H9 (cell line): ENCODE measurements around the gene MAGI3. TPM values are rescaled to one million over a fixed set of nuclear protein-coding genes. Genes with fewer than 3 reads are reported as not detected.
"Not testable (repeated sequence)": the region's sequence is repeated elsewhere in the genome, so short reads cannot be mapped to it uniquely, and the experiment has no call there.

Source experiments
- DNase-seq: peaks from one replicate; pipeline ENCODE4 v3.0.0-alpha.2; 2017
- H2AFZ ChIP-seq: one replicate; pipeline ENCODE4 v1.6.1; 2013; ENCODE audit warnings: mild to moderate bottlenecking, low read length, control low read depth, moderate library complexity
- H2AK5ac ChIP-seq: 2 replicates; pipeline ENCODE4 v1.6.1; 2013; ENCODE audit warnings: low read length, control low read depth, mixed read lengths; ENCODE audit not compliant: insufficient read length
- H2BK120ac ChIP-seq: one replicate; pipeline ENCODE4 v1.6.1; 2013; ENCODE audit warnings: low read depth, mild to moderate bottlenecking, low read length, control low read depth, inconsistent platforms; ENCODE audit not compliant: poor library complexity, severe bottlenecking
- H2BK12ac ChIP-seq: 2 replicates; pipeline ENCODE4 v1.6.1; 2013; ENCODE audit warnings: low read length, control low read depth, mixed read lengths, low read depth; ENCODE audit not compliant: insufficient read length
- H2BK15ac ChIP-seq: 2 replicates; pipeline ENCODE4 v1.6.1; 2013; ENCODE audit warnings: low read depth, low read length, control low read depth
- H2BK20ac ChIP-seq: one replicate; pipeline ENCODE4 v1.6.1; 2013; ENCODE audit warnings: low read depth, mild to moderate bottlenecking, low read length, control low read depth, inconsistent platforms; ENCODE audit not compliant: poor library complexity, severe bottlenecking
- H2BK5ac ChIP-seq: 2 replicates; pipeline ENCODE4 v1.6.1; 2013; ENCODE audit warnings: low read length, control low read depth, mixed read lengths; ENCODE audit not compliant: insufficient read length
- H3K14ac ChIP-seq: 2 replicates; pipeline ENCODE4 v1.6.1; 2013; ENCODE audit warnings: low read length, control low read depth; ENCODE audit not compliant: insufficient read depth
- H3K18ac ChIP-seq: 2 replicates; pipeline ENCODE4 v1.6.1; 2013; ENCODE audit warnings: low read depth, mild to moderate bottlenecking, mixed read lengths, low read length, control low read depth; ENCODE audit not compliant: insufficient read length
- H3K23ac ChIP-seq: 2 replicates; pipeline ENCODE4 v1.6.1; 2013; ENCODE audit warnings: low read length, control low read depth, mixed read lengths, low read depth; ENCODE audit not compliant: insufficient read length
- H3K23me2 ChIP-seq: 2 replicates; pipeline ENCODE4 v1.6.1; 2013; ENCODE audit warnings: low read depth, mild to moderate bottlenecking, mixed read lengths, low read length, control low read depth; ENCODE audit not compliant: insufficient read length, poor library complexity, severe bottlenecking
- H3K27ac ChIP-seq: 2 replicates; pipeline ENCODE4 v1.5.1; 2013; ENCODE audit warnings: low read length, control low read depth, mixed read lengths, low read depth; ENCODE audit not compliant: insufficient read length
- H3K27me3 ChIP-seq: 2 replicates; pipeline ENCODE4 v1.6.1; 2013; ENCODE audit warnings: low read length, control low read depth, inconsistent platforms; ENCODE audit not compliant: insufficient read depth
- H3K4ac ChIP-seq: 2 replicates; pipeline ENCODE4 v1.6.1; 2013; ENCODE audit warnings: low read depth, mild to moderate bottlenecking, control low read depth, inconsistent platforms, low read length, moderate library complexity
- H3K4me1 ChIP-seq: 2 replicates; pipeline ENCODE4 v1.6.1; 2013; ENCODE audit warnings: low read length, control low read depth, inconsistent platforms; ENCODE audit not compliant: insufficient read depth
- H3K4me2 ChIP-seq: 2 replicates; pipeline ENCODE4 v1.6.1; 2013; ENCODE audit warnings: low read length, control low read depth, mixed read lengths; ENCODE audit not compliant: insufficient read length, insufficient read depth
- H3K56ac ChIP-seq: 2 replicates; pipeline ENCODE4 v1.6.1; 2013; ENCODE audit warnings: low read depth, mild to moderate bottlenecking, mixed read lengths, low read length, control low read depth; ENCODE audit not compliant: insufficient read length
- H3K79me1 ChIP-seq: 2 replicates; pipeline ENCODE4 v1.6.1; 2013; ENCODE audit warnings: low read depth, mild to moderate bottlenecking, moderate library complexity, low read length, control low read depth, inconsistent platforms; ENCODE audit not compliant: insufficient read depth, poor library complexity, severe bottlenecking
- H3K79me2 ChIP-seq: 2 replicates; pipeline ENCODE4 v1.6.1; 2013; ENCODE audit warnings: low read length, control low read depth, inconsistent platforms; ENCODE audit not compliant: insufficient read depth
- H3K9ac ChIP-seq: 2 replicates; pipeline ENCODE4 v1.6.1; 2013; ENCODE audit warnings: low read length, control low read depth, mixed read lengths; ENCODE audit not compliant: insufficient read length; ENCODE audit errors: extremely low read depth
- H3K9me3 ChIP-seq: one replicate; pipeline ENCODE4 v1.6.1; 2013; ENCODE audit warnings: low read depth, low read length, inconsistent platforms; ENCODE audit not compliant: control insufficient read depth
- H3T11ph ChIP-seq: one replicate; pipeline ENCODE4 v1.6.1; 2013; ENCODE audit warnings: mild to moderate bottlenecking, low read length, control low read depth, inconsistent platforms
- H4K20me1 ChIP-seq: one replicate; pipeline ENCODE4 v1.6.1; 2013; ENCODE audit not compliant: control insufficient read depth, insufficient read length, insufficient read depth
- H4K5ac ChIP-seq: 2 replicates; pipeline ENCODE4 v1.6.1; 2013; ENCODE audit warnings: low read depth, mild to moderate bottlenecking, mixed read lengths, low read length, control low read depth; ENCODE audit not compliant: insufficient read length
- H4K8ac ChIP-seq: replicated peaks from 2 replicates; pipeline ENCODE4 v1.6.1; 2013; ENCODE audit warnings: low read length, control low read depth, mixed read lengths, low read depth; ENCODE audit not compliant: insufficient read length
- H4K91ac ChIP-seq: 2 replicates; pipeline ENCODE4 v1.6.1; 2013; ENCODE audit warnings: low read depth, mild to moderate bottlenecking, moderate library complexity, mixed read lengths, low read length, control low read depth; ENCODE audit not compliant: insufficient read length
- H3K27ac Mint-ChIP-seq, 3 experiments: 2 replicates in 2 of 3; 3 replicates in 1 of 3; pipeline ENCODE4 v1.8.0; 2020 to 2021; ENCODE audit warnings: mixed read lengths in 3 of 3, mild to moderate bottlenecking in 1 of 3, moderate library complexity in 1 of 3
- H3K27me3 Mint-ChIP-seq: 2 replicates; pipeline ENCODE4 v1.8.0; 2021; ENCODE audit warnings: low read depth, mild to moderate bottlenecking, moderate library complexity, mixed read lengths
- H3K36me3 Mint-ChIP-seq, 3 experiments: 2 replicates in 2 of 3; 3 replicates in 1 of 3; pipeline ENCODE4 v1.8.0; 2020 to 2021; ENCODE audit warnings: low read depth in 3 of 3, mixed read lengths in 3 of 3; ENCODE audit not compliant: insufficient read depth in 1 of 3
- H3K4me1 Mint-ChIP-seq, 2 experiments: 2 replicates each; pipeline ENCODE4 v1.8.0; 2020; ENCODE audit warnings: mixed read lengths in 2 of 2
- H3K4me3 Mint-ChIP-seq, 2 experiments: 2 replicates in 1 of 2; 3 replicates in 1 of 2; pipeline ENCODE4 v1.8.0; 2020 to 2021; ENCODE audit warnings: mild to moderate bottlenecking in 2 of 2, mixed read lengths in 2 of 2, moderate library complexity in 1 of 2
- H3K9me3 Mint-ChIP-seq, 2 experiments: 2 replicates in 1 of 2; 3 replicates in 1 of 2; pipeline ENCODE4 v1.8.0; 2020; ENCODE audit warnings: mild to moderate bottlenecking in 2 of 2, mixed read lengths in 2 of 2, moderate library complexity in 1 of 2
- WGBS: extraction: QIAGEN DNeasy Blood & Tissue Kit; methylation state at CpG from one replicate; pipeline ENCODE4 v1.1.7; 2013; ENCODE audit warnings: missing lambda C conversion rate, low lambda C conversion rate, mixed read lengths; ENCODE audit not compliant: insufficient read length; ENCODE audit errors: extremely low coverage; 5-methylcytosine and 5-hydroxymethylcytosine counted together
- total RNA-seq: library from RNA; stranded (reverse); gene quantifications from 2 replicates; pipeline ENCODE4 v1.2.1, GENCODE V29; 2021
- TF ChIP-seq, protein P1 (sequence below): fragments of 200-600 bp; sonication (generic); conservative IDR thresholded peaks from 3 replicates; pipeline ENCODE4 v1.8.0; 2021; ENCODE audit warnings: antibody characterized with exemption, mild to moderate bottlenecking

MAGI3 gene
- total RNA-seq, 1 experiment from 2014 or later = 8.2 TPM

DNA sequence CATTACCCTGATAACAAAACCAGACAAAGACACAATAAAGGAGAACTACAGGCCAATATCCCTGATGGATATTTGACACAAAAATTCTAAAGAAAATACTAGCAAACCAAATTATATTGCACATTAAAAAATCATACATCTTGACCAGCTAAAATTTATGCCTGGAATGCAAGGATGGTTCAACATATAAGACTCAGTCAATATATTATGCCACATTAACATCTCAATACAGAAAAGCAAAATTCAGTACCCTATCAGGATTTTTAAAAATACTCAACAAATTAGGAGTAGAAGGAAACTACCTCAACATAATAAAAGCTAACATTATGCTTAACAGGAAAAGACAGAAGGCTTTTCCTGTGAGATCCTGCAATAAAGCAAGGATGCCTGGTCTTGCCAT lies 177.1 kb downstream of the MAGI3 start:
- Histone ChIP-seq H2BK120ac (no peak overlapping the region), H4K91ac (no peak overlapping the region), H3K23me2 (no peaks in the 10 kb centered on the region), H4K20me1 (no peaks in the 10 kb centered on the region), H2BK20ac (no peak overlapping the region), H3K4me2 (no peak overlapping the region), H2AFZ (no peak overlapping the region), H3K56ac (no peak overlapping the region), H2BK15ac (no peak overlapping the region), H3K18ac (no peak overlapping the region), H3K23ac (no peak overlapping the region), H4K8ac (no peak overlapping the region), H3K4me1 (no peaks in the 10 kb centered on the region), H2BK12ac (no peak overlapping the region), H2BK5ac (no peak overlapping the region), H3K4ac (no peak overlapping the region), H3K27ac (no peak overlapping the region), H3K79me1 (no peaks in the 10 kb centered on the region), H3T11ph (no peak overlapping the region), H3K14ac (no peak overlapping the region), H3K79me2 (no peaks in the 10 kb centered on the region), H3K9me3 (no peaks in the 10 kb centered on the region), H3K27me3 (no peaks in the 10 kb centered on the region), H4K5ac (no peak overlapping the region), H3K9ac (no peak overlapping the region), H2AK5ac (no peak overlapping the region)
- Mint-ChIP-seq H3K36me3 (peaks cover 13 to 16% (median 16%) of the 10 kb centered on the region in 3 experiments), H3K9me3 (peaks cover 18 to 22% of the 10 kb centered on the region in 2 experiments), H3K27me3 (no peaks in the 10 kb centered on the region), H3K27ac (no peak overlapping the region), H3K4me3 (no peak overlapping the region), H3K4me1 (no peaks in the 10 kb centered on the region; a peak in 1 of 4 replicates)
- DNase-seq = no peak
- TF ChIP-seq, protein P1, sequence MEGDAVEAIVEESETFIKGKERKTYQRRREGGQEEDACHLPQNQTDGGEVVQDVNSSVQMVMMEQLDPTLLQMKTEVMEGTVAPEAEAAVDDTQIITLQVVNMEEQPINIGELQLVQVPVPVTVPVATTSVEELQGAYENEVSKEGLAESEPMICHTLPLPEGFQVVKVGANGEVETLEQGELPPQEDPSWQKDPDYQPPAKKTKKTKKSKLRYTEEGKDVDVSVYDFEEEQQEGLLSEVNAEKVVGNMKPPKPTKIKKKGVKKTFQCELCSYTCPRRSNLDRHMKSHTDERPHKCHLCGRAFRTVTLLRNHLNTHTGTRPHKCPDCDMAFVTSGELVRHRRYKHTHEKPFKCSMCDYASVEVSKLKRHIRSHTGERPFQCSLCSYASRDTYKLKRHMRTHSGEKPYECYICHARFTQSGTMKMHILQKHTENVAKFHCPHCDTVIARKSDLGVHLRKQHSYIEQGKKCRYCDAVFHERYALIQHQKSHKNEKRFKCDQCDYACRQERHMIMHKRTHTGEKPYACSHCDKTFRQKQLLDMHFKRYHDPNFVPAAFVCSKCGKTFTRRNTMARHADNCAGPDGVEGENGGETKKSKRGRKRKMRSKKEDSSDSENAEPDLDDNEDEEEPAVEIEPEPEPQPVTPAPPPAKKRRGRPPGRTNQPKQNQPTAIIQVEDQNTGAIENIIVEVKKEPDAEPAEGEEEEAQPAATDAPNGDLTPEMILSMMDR = no peak

DNA sequence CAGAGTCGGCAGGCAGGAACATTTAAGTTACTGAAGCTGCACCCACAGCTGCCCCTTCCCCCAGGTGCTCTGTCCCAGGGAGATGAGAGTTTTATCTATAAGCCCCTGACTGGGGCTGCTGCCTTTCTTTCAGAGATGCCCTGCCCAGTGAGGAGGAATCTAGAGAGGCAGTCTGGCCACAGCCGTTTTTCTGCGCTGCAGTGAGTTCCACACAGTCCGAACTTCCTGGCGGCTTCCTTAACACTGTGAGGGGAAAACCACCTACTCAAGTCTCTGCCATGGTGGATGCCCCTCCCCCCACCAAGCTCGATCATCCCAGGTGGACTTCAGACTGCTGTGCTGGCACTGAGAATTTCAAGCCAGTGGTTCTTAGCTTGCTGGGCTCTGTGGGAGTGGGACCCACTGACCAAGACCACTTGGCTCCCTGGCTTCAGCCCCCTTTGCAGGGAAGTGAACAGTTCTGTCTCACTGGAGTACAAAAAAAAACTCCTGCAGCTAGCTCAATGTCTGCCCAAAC lies 185.5 kb downstream of the MAGI3 start:
- not testable (repeated sequence) for H3T11ph ChIP-seq, H3K27ac Mint-ChIP-seq, H3K4me3 Mint-ChIP-seq, H3K9me3 Mint-ChIP-seq, H4K5ac ChIP-seq, H3K18ac ChIP-seq, H3K4me2 ChIP-seq, H3K79me1 ChIP-seq, H2AK5ac ChIP-seq, H3K56ac ChIP-seq, H3K23me2 ChIP-seq, H3K27ac ChIP-seq, H4K91ac ChIP-seq, H2BK20ac ChIP-seq, H3K4me1 ChIP-seq, H3K9ac ChIP-seq, H3K27me3 Mint-ChIP-seq, H3K14ac ChIP-seq, H3K4ac ChIP-seq, H3K23ac ChIP-seq, H3K27me3 ChIP-seq, H2BK15ac ChIP-seq, DNase-seq, H3K79me2 ChIP-seq, H2BK5ac ChIP-seq, H4K8ac ChIP-seq, H2AFZ ChIP-seq, H4K20me1 ChIP-seq, H3K9me3 ChIP-seq, H3K36me3 Mint-ChIP-seq, H2BK120ac ChIP-seq, H2BK12ac ChIP-seq, H3K4me1 Mint-ChIP-seq
- WGBS = no CpG with 5 or more reads among the region's 6 CpGs
